IMR-90 (cell line): ENCODE measurements around the gene SCPEP1. TPM values are rescaled to one million over a fixed set of nuclear protein-coding genes. Genes with fewer than 3 reads are reported as not detected.

ENCODE experiments used
- ATAC-seq: fragments of 200-7000 bp; cut with Tn5 transposase; 2 replicates; pipeline ENCODE4 v1.9.1; 2020; ENCODE audit warnings: low read depth, mild to moderate bottlenecking, moderate library complexity
- BruUV-seq: library from RNA; stranded (reverse); fragments of 400-500 nt; replicated peaks from 2 replicates; lab custom pipeline; 2021; lab: Mats Ljungman, UMichigan
- CTCF ChIA-PET: fragments of 300-600 bp; formaldehyde crosslinking; extraction: SDS; loops from one replicate; lab custom pipeline; 2021; ENCODE audit warnings: antibody characterized with exemption; lab: Yijun Ruan, JAX
- POLR2A ChIA-PET: fragments of 300-600 bp; sonication (Branson Sonifier 250); formaldehyde crosslinking; loops from one replicate; lab custom pipeline; 2022; ENCODE audit warnings: antibody characterized with exemption; ENCODE audit not compliant: unreplicated experiment; lab: Charles Lee
- DNase-seq: peaks from one replicate; pipeline ENCODE4 v3.0.0; 2013
- H2AFZ ChIP-seq: replicated peaks from 2 replicates; pipeline ENCODE3; 2013; ENCODE audit warnings: low read length, mild to moderate bottlenecking; ENCODE audit not compliant: poor library complexity
- H2AK5ac ChIP-seq: 2 replicates; pipeline ENCODE4 v1.6.1; 2013; ENCODE audit warnings: low read depth, low read length, inconsistent platforms
- H2AK9ac ChIP-seq: replicated peaks from 2 replicates; pipeline ENCODE3; 2013; ENCODE audit warnings: mild to moderate bottlenecking, low read depth, low read length, moderate library complexity; ENCODE audit not compliant: poor library complexity
- H2BK120ac ChIP-seq: 2 replicates; pipeline ENCODE4 v1.6.1; 2013; ENCODE audit warnings: low read depth, low read length, inconsistent platforms
- H2BK15ac ChIP-seq: 3 replicates; pipeline ENCODE4 v1.6.1; 2013; ENCODE audit warnings: low read depth, low read length, inconsistent platforms
- H2BK20ac ChIP-seq: 2 replicates; pipeline ENCODE4 v1.6.1; 2013; ENCODE audit warnings: low read depth, mild to moderate bottlenecking, inconsistent platforms, low read length, moderate library complexity
- H2BK5ac ChIP-seq: 2 replicates; pipeline ENCODE4 v1.6.1; 2013; ENCODE audit warnings: mild to moderate bottlenecking, low read depth, low read length, inconsistent platforms; ENCODE audit not compliant: poor library complexity, severe bottlenecking
- H3K14ac ChIP-seq: replicated peaks from 2 replicates; pipeline ENCODE4 v1.6.1; 2013; ENCODE audit warnings: low read depth, low read length, inconsistent platforms
- H3K18ac ChIP-seq: 2 replicates; pipeline ENCODE4 v1.6.1; 2013; ENCODE audit warnings: low read depth, low read length, control low read depth
- H3K23ac ChIP-seq: 2 replicates; pipeline ENCODE4 v1.6.1; 2013; ENCODE audit warnings: low read depth, low read length, inconsistent platforms
- H3K27ac ChIP-seq: 2 replicates; pipeline ENCODE4 v1.5.1; 2013; ENCODE audit warnings: mild to moderate bottlenecking, control low read depth, low read length; ENCODE audit not compliant: insufficient read depth
- H3K27me3 ChIP-seq: 2 replicates; pipeline ENCODE4 v1.6.1; 2013; ENCODE audit warnings: low read length; ENCODE audit not compliant: control insufficient read depth, insufficient read depth
- H3K36me3 ChIP-seq: 2 replicates; pipeline ENCODE4 v1.6.1; 2013; ENCODE audit warnings: low read length, mixed read lengths; ENCODE audit not compliant: control insufficient read depth, insufficient read depth
- H3K4ac ChIP-seq: 2 replicates; pipeline ENCODE4 v1.6.1; 2013; ENCODE audit warnings: low read depth, low read length, inconsistent platforms
- H3K4me1 ChIP-seq: 2 replicates; pipeline ENCODE4 v1.6.1; 2013; ENCODE audit warnings: low read length, mixed read lengths; ENCODE audit not compliant: control insufficient read depth, insufficient read depth
- H3K4me2 ChIP-seq: 2 replicates; pipeline ENCODE4 v1.6.1; 2013; ENCODE audit warnings: low read depth, mild to moderate bottlenecking, control low read depth, low read length, moderate library complexity
- H3K4me3 ChIP-seq: 2 replicates; pipeline ENCODE4 v1.5.1; 2013; ENCODE audit warnings: low read depth, mild to moderate bottlenecking, control low read depth, low read length, moderate library complexity; ENCODE audit not compliant: insufficient read depth
- H3K56ac ChIP-seq: 2 replicates; pipeline ENCODE4 v1.6.1; 2013; ENCODE audit warnings: low read length, inconsistent platforms; ENCODE audit not compliant: insufficient read depth; ENCODE audit errors: extremely low read depth
- H3K79me1 ChIP-seq, 2 experiments: 2 replicates each; pipeline ENCODE4 v1.6.1; 2013; ENCODE audit warnings: low read length in 2 of 2, inconsistent platforms in 1 of 2, low read depth in 1 of 2
- H3K9ac ChIP-seq: 2 replicates; pipeline ENCODE4 v1.6.1; 2013; ENCODE audit warnings: low read depth, low read length, control low read depth
- H3K9me1 ChIP-seq: 2 replicates; pipeline ENCODE4 v1.6.1; 2013; ENCODE audit warnings: low read length, inconsistent platforms; ENCODE audit not compliant: insufficient read depth
- H3K9me3 ChIP-seq: 2 replicates; pipeline ENCODE4 v1.6.1; 2013; ENCODE audit warnings: low read length; ENCODE audit not compliant: control insufficient read depth, insufficient read depth
- H4K20me1 ChIP-seq: 2 replicates; pipeline ENCODE4 v1.6.1; 2013; ENCODE audit warnings: low read length, inconsistent platforms; ENCODE audit not compliant: insufficient read depth
- H4K5ac ChIP-seq: 2 replicates; pipeline ENCODE4 v1.6.1; 2013; ENCODE audit warnings: mild to moderate bottlenecking, low read depth, low read length, control low read depth
- H4K8ac ChIP-seq, 2 experiments: 2 replicates each; pipeline ENCODE4 v1.6.1; 2013; ENCODE audit warnings: low read depth in 2 of 2, low read length in 2 of 2, control low read depth in 1 of 2, inconsistent platforms in 1 of 2
- H4K91ac ChIP-seq: 2 replicates; pipeline ENCODE4 v1.6.1; 2013; ENCODE audit warnings: low read depth, low read length, inconsistent platforms; ENCODE audit not compliant: insufficient read depth
- BHLHE40 ChIP-seq: fragments of 150-350 bp; IDR thresholded peaks from 2 replicates; pipeline ENCODE4 v1.6.1; 2016; ENCODE audit warnings: mild to moderate bottlenecking, low read depth, low read length
- CEBPB ChIP-seq: IDR thresholded peaks from 2 replicates; pipeline ENCODE4 v1.6.1; 2012; ENCODE audit warnings: low read depth, low read length, improper control_type of control experiment
- CHD1 ChIP-seq: IDR thresholded peaks from 2 replicates; pipeline ENCODE4 v1.6.1; 2012; ENCODE audit warnings: low read depth, low read length, improper control_type of control experiment
- CTCF ChIP-seq: conservative IDR thresholded peaks from 2 replicates; pipeline ENCODE4 v1.5.1; 2012; ENCODE audit warnings: mild to moderate bottlenecking, low read depth, low read length, improper control_type of control experiment
- ELK1 ChIP-seq: fragments of 150-350 bp; IDR thresholded peaks from 2 replicates; pipeline ENCODE4 v1.6.1; 2016; ENCODE audit warnings: low read depth, mild to moderate bottlenecking, low read length, moderate library complexity, borderline replicate concordance
- FOS ChIP-seq: fragments of 150-350 bp; IDR thresholded peaks from 2 replicates; pipeline ENCODE4 v1.6.1; 2016; ENCODE audit warnings: low read depth, low read length
- MAFK ChIP-seq: IDR thresholded peaks from 2 replicates; pipeline ENCODE4 v1.6.1; 2012; ENCODE audit warnings: low read depth, low read length, improper control_type of control experiment
- MAZ ChIP-seq: IDR thresholded peaks from 2 replicates; pipeline ENCODE4 v1.6.1; 2012; ENCODE audit warnings: low read depth, mild to moderate bottlenecking, low read length, improper control_type of control experiment, moderate library complexity, borderline replicate concordance
- MXI1 ChIP-seq: IDR thresholded peaks from 2 replicates; pipeline ENCODE4 v1.6.1; 2012; ENCODE audit warnings: low read depth, mild to moderate bottlenecking, low read length, moderate library complexity, borderline replicate concordance
- NFE2L2 ChIP-seq: fragments of 150-350 bp; IDR thresholded peaks from 2 replicates; pipeline ENCODE4 v1.6.1; 2016; ENCODE audit warnings: low read depth, mild to moderate bottlenecking, low read length
- POLR2A ChIP-seq: IDR thresholded peaks from 2 replicates; pipeline ENCODE4 v1.6.1; 2012; ENCODE audit warnings: mild to moderate bottlenecking, low read depth, low read length
- RAD21 ChIP-seq: IDR thresholded peaks from 2 replicates; pipeline ENCODE4 v1.6.1; 2012; ENCODE audit warnings: low read length, improper control_type of control experiment
- RCOR1 ChIP-seq: IDR thresholded peaks from 2 replicates; pipeline ENCODE4 v1.6.1; 2012; ENCODE audit warnings: mild to moderate bottlenecking, low read length, improper control_type of control experiment; ENCODE audit not compliant: insufficient replicate concordance
- RFX5 ChIP-seq: IDR thresholded peaks from 2 replicates; pipeline ENCODE4 v1.8.0; 2012; ENCODE audit warnings: low read depth, mild to moderate bottlenecking, low read length, moderate library complexity
- SMC3 ChIP-seq: fragments of 150-350 bp; IDR thresholded peaks from 2 replicates; pipeline ENCODE4 v1.6.1; 2016; ENCODE audit warnings: low read depth, mild to moderate bottlenecking, antibody characterized with exemption, low read length, moderate library complexity
- USF2 ChIP-seq: fragments of 150-350 bp; IDR thresholded peaks from 2 replicates; pipeline ENCODE4 v1.6.1; 2017; ENCODE audit warnings: mild to moderate bottlenecking, antibody characterized with exemption, low read length, low read depth
- WGBS, 2 experiments: methylation state at CpG; one replicate each; pipeline versions ENCODE4 v1.1.5 to v1.1.7; 2013; ENCODE audit warnings: missing lambda C conversion rate in 2 of 2; ENCODE audit not compliant: insufficient read length in 1 of 2; ENCODE audit errors: extremely low coverage in 2 of 2; 5-methylcytosine and 5-hydroxymethylcytosine counted together
- dilution Hi-C: fragments of 300-500 bp; cut with HindIII; formaldehyde crosslinking; loops from one replicate; pipeline ENCODE4 v1.14.3; 2018; ENCODE audit warnings: low sequenced_read_pairs; ENCODE audit not compliant: unreplicated experiment
- in situ Hi-C: fragments of 300-500 bp; cut with MboI; formaldehyde crosslinking; loops from 3 replicates; pipeline ENCODE4 v1.14.3; 2019; ENCODE audit warnings: low sequenced_read_pairs, inconsistent platforms, mixed read lengths
- intact Hi-C: fragments of 100-400 bp; cut with micrococcal nuclease; formaldehyde crosslinking; loops from 2 replicates; pipeline ENCODE4 v1.10.0; 2022
- polyA plus RNA-seq, 3 experiments: library from polyadenylated mRNA; depleted of rRNA; stranded (reverse); fragments of >200 nt; gene quantifications; 2 replicates each; pipeline ENCODE4 v1.2.3, GENCODE V29; 2012; ENCODE audit warnings: low replicate concordance in 1 of 3
- total RNA-seq: library from RNA; depleted of rRNA; stranded (reverse); fragments of >200 nt; gene quantifications from 2 replicates; pipeline ENCODE4 v1.2.3, GENCODE V29; 2012

SCPEP1 gene
- total and polyA plus RNA-seq, 2 of the 4 experiments (the other 2 are of a cell fraction) = 16.5 to 32.1 TPM

GRCh38 chr17:56975656-56976055, 2.3 kb upstream of the SCPEP1 start:
- H3K27ac ChIP-seq = no peak overlapping the region
- BruUV-seq = no TSS peak
- in situ Hi-C loops = no loop called here
- no peak overlapping the region for H3K4me3 ChIP-seq
- peaks cover 8% of the 10 kb centered on the region for H3K27me3 ChIP-seq
- H2BK120ac ChIP-seq = no peak overlapping the region
- H2BK20ac ChIP-seq = no peak overlapping the region
- no peaks in the 10 kb centered on the region for H3K36me3 ChIP-seq
- no peak overlapping the region for H2AK9ac ChIP-seq
- no peak overlapping the region for H4K91ac ChIP-seq
- H3K9ac ChIP-seq = no peak overlapping the region
- no peak overlapping the region for H3K4ac ChIP-seq
- no peaks in the 10 kb centered on the region for H4K20me1 ChIP-seq
- H3K18ac ChIP-seq = no peak overlapping the region
- H2BK5ac ChIP-seq = no peak overlapping the region
- peaks cover 1% of the 10 kb centered on the region; the same call in 1 of the 2 replicates for H3K9me3 ChIP-seq
- DNase-seq (no peak), ATAC-seq (no peak)
- TF ChIP-seq SMC3 (no peak), RCOR1 (no peak), ELK1 (no peak), POLR2A (no peak), CHD1 (no peak), MAZ (no peak), CTCF (no peak), RAD21 (no peak), RFX5 (no peak), MXI1 (no peak), MAFK (no peak), FOS (no peak), CEBPB (no peak), BHLHE40 (no peak), USF2 (no peak), NFE2L2 (no peak)
- H4K5ac ChIP-seq = no peak overlapping the region
- CTCF ChIA-PET = interaction anchor here (0.6 kb wide), 1 partner anchor 35 kb away, joined by 7 read pairs; no protein-coding TSS in a partner anchor
- dilution Hi-C loops = no loop called here
- intact Hi-C loops = loop anchor here (2.0 kb wide), 1 partner anchor 15 kb away; the partner anchor contains the start of gene COIL
- no peak overlapping the region for H2AFZ ChIP-seq
- no peak overlapping the region for H3K56ac ChIP-seq
- H3K79me1 ChIP-seq = no peaks in the 10 kb centered on the region
- peaks cover 3% of the 10 kb centered on the region for H3K4me1 ChIP-seq
- H2AK5ac ChIP-seq = no peak overlapping the region
- no peaks in the 10 kb centered on the region for H3K9me1 ChIP-seq
- POLR2A ChIA-PET = no interaction called here
- H4K8ac ChIP-seq = no peak overlapping the region
- no CpG with 5 or more reads among the region's 2 CpGs for WGBS, 2 experiments
- H3K14ac ChIP-seq = no peak overlapping the region
- H3K23ac ChIP-seq = no peak overlapping the region
- H3K4me2 ChIP-seq = no peak overlapping the region
- H2BK15ac ChIP-seq = no peak overlapping the region
